GM21526 (cell line): Measurements from ENCODE around the gene COL19A1.

Source experiments
- ATAC-seq: cut with Tn5 transposase; IDR thresholded peaks from one replicate; pipeline ENCODE4 v1.9.1; 2021; ENCODE audit warnings: moderate library complexity; ENCODE audit not compliant: unreplicated experiment, low FRiP score

COL19A1 gene

DNA sequence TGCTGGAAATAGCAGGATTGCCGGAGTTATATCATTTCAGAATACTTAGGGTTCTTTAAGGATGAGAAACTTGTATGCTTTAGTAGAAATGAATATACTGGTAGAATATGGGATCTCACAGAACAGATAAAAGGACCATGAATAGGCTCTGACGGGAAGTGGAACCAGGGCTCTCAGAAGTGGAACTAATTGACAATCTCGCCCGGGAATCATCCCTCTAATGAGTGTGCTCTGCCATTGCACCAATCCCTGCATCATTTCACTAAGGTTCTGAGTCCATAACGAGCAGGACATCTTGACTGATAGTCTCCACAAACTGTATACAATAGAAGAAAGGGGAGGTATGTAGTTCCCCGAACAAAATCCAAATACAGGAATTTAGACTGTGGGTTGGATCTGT, 286.4 kb downstream of the COL19A1 start:
- no peak for ATAC-seq

GRCh38 chr6:70157086-70157485, 290.7 kb downstream of the COL19A1 start:
- ATAC-seq: no peak

DNA sequence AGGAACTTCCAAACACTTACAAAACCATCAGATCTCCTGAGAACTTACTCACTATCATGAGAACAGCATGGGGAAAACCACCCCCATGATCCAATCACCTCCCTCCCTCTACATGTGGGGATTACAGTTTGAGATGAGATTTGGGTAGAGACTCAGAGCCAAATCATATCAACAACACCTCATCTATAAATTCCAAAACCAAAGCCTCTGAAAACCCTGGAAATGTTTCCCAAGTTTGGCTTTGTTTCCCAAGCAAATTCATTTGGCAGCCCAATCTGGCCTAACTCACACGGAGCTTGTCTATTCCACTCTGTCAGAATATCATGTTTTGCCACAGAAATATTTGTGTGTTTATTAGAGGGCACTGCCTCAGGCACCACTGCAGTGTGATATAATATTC, 293.9 kb downstream of the COL19A1 start:
- ATAC-seq: no peak

- no peak for ATAC-seq
Measured at GRCh38 chr6:70162972-70163371, 296.6 kb downstream of the COL19A1 start.

- no peak for ATAC-seq
Measured at GRCh38 chr6:70163795-70164194, 297.4 kb downstream of the COL19A1 start.

DNA sequence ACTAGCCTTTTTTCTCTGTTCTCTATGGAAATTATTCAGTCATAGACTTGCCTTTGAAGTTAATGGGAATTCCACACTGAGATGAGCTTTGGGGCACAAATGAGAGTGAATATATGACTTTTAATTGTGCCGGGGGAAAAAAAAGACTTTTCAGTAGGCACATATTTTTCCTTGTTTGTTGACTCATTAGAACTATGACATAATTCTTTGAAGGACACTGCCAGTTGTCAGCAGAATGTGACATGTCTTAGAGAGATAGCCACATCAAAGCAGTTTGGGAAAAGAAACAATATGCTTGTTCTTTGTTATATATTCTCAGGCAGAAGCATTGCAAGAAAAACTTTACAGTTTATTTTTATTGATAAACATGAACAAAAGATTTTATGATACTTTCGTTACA, 298.2 kb downstream of the COL19A1 start:
- no peak for ATAC-seq

GRCh38 chr6:70166088-70166958, 300.0 kb downstream of the COL19A1 start:
- ATAC-seq: peak; percentile 81

- no peak for ATAC-seq
Measured at GRCh38 chr6:70168681-70169377, 302.5 kb downstream of the COL19A1 start.

DNA sequence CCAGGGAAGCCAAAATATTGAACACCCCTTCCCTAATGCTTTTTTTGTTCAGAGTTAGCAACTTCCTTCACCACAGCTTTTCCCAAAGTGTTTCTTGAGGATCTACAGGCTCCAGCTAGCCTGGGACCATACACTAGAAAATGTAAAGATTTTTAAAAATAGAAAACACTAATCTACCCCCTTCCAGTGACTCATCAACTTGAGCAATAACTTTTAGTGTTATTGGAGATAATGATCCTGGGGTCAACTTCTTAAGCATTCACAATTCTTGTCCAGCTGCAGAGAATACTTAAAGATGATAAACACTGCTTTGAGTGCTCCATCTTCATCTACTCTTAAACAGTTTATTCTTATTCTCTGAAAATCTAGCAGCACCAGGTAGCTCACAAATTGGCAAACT, 304.9 kb downstream of the COL19A1 start:
- ATAC-seq: no peak

DNA sequence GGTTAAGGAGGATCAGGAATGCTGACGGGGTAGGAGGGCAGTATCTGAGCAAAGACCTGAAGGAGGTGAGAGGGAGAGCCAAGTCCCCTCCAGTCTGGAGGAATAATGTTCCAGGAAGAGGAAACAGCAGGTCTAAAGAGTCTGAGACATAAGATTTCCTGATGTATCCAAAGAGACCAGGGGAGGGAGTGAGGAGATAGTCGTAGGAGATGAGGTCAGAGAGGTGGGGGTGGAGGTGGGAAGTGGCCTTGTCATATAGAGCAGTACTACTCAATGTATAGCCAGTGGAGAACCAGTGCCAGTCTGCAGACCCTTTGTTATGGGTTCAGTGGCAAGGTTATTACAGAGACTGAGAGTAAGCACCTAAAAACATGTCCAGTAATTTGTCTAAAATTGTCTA, 305.9 kb downstream of the COL19A1 start:
- no peak for ATAC-seq

DNA sequence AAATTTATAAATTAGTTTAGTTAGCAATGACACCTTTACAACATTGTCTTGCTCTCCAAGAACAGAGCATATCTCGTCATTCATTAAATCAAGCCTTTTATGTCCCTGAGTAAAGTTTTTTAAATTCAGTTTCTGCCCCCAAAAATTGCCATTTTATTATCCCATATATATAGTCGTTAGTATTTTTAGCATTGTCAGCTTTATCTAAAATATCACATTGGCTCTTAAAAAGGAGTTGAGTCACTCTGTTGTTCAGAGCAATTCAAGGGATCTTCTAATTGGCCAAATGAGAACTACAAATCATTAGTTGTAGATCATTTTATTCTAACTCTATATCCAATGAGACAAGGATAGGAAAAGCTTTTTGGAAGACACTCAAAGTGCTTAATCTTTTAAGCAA, 309.4 kb downstream of the COL19A1 start:
- ATAC-seq: no peak

- no peak for ATAC-seq
Measured at GRCh38 chr6:70176842-70177550, 310.6 kb downstream of the COL19A1 start.

GRCh38 chr6:70180183-70180900, 314.0 kb downstream of the COL19A1 start:
- ATAC-seq: no peak

DNA sequence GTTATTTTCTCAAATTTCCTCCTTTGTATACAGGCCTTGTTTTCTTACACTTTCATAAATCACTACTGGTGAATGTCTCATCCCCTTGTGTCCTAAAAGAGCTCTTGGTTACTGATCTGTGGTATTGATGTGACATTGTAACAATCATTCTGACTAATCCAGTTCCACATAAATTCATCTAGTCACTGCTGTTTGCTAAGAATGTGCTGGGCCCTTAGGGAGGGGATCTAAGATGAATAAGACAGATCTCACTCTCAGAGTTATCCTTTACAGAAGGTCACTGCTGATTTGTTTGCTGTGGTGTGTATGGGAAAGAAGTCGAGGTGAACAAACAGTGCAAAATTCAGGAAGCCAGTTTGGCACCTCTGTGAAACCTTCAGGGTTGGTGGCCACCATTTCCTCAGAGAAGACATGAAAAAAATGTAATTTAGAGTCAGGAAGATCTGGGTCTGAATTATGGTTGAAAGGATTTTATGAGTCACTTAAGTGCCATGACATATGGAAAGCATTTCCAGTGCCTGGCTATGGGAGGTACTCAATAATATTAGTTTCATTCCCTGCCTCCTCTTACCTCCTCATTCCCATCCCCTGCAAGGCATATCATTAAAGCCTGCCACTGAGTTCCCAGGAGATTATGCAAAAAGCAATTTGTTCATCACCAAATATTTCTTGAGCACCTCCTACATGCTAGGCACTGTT, 314.7 kb downstream of the COL19A1 start:
- ATAC-seq: no peak

- ATAC-seq: no peak
Measured at GRCh38 chr6:70183538-70183937, 317.2 kb downstream of the COL19A1 start.

- no peak for ATAC-seq
Measured at GRCh38 chr6:70184723-70185122, 318.4 kb downstream of the COL19A1 start.

DNA sequence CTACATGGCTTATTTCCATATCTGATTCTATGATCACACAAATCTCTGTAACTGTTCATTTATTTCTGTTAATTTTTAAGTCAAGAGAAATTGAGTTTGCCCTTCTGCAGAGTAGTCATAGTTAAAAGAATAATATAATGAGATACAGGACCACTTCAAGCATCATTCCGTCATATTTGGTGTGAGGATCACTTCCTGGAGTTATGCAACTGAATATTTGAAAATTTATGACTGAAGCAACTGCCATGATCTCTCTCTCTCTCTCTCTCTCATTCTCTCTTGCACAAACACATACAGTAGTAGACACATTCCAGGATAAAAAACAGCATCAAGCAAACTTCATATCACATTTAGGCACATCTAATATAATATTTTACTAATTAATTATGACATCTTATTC, 320.1 kb downstream of the COL19A1 start:
- no peak for ATAC-seq

DNA sequence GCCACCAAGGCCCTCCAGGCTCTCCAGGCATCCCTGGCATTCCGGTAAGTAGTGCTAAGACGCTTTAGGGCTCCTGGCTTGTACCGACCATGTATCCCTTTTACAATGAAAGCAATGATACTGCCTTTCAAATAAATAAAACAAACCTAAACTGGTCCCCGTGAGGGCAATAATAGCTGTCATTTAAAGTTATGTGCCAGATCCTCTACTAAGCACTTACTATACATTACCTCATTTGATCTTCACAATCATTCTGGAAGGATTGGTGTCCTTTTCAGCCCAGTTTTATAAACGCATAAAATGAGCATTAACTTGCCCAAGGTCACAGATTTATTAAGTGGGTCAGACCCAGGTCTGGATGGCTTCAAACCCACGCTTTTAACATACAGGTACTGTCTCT, 321.8 kb downstream of the COL19A1 start:
- no peak for ATAC-seq

- ATAC-seq: no peak
Measured at GRCh38 chr6:70194421-70194820, 328.1 kb downstream of the COL19A1 start.

DNA sequence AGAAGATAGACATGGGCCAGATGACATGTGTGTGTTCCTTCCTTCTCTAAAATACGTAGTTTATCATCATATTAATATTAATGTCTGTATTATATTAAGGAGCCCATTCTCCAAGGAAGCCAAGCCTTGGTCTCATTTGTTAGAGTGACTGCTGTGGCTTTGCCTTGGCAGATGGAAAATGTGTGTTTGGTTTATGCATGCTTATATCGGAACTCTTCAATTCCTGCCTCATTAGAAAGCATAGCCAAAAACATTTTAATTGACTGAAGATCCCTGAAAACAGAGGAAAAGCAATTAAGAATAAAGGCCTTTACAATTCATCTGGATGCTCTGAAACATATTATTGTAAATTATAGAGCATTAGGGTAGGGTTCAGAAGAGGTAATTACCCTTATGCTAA, 330.2 kb downstream of the COL19A1 start:
- no peak for ATAC-seq
